Esophagus squamous epithelium (tissue), 4 donors: ENCODE measurements around the gene LRRC8C.

Experiments used
- CTCF ChIP-seq, 6 experiments: fragments of 450-650 bp in 4 of 6; fragments of 200-600 bp in 2 of 6; sonication (generic) in 2 of 6; IDR thresholded peaks; one replicate each; pipeline ENCODE4 v1.5.1; 2016 to 2019; ENCODE audit warnings: antibody characterized with exemption in 6 of 6, mild to moderate bottlenecking in 4 of 6, moderate library complexity in 4 of 6
- POLR2A ChIP-seq, 4 donors: fragments of 450-650 bp; IDR thresholded peaks; one replicate each; pipeline ENCODE4 v1.6.1; 2017; ENCODE audit warnings: antibody characterized with exemption in 4 of 4, mild to moderate bottlenecking in 4 of 4, moderate library complexity in 3 of 4

GRCh38 chr1:89765774-89766173, 132.9 kb downstream of the LRRC8C start:
- TF ChIP-seq CTCF (IDR thresholded peaks at IDR 0.05): no peak
- TF ChIP-seq POLR2A (IDR thresholded peaks at IDR 0.05): no peak
